ENCODE results near the gene IGLL1.
A peak's percentile ranks its signal among the peaks of the same experiment; 100 is the strongest.
"Not testable (repeated sequence)": the region's sequence is repeated elsewhere in the genome, so short reads cannot be mapped to it uniquely, and the experiment has no call there.

The IGLL1 gene

DNA sequence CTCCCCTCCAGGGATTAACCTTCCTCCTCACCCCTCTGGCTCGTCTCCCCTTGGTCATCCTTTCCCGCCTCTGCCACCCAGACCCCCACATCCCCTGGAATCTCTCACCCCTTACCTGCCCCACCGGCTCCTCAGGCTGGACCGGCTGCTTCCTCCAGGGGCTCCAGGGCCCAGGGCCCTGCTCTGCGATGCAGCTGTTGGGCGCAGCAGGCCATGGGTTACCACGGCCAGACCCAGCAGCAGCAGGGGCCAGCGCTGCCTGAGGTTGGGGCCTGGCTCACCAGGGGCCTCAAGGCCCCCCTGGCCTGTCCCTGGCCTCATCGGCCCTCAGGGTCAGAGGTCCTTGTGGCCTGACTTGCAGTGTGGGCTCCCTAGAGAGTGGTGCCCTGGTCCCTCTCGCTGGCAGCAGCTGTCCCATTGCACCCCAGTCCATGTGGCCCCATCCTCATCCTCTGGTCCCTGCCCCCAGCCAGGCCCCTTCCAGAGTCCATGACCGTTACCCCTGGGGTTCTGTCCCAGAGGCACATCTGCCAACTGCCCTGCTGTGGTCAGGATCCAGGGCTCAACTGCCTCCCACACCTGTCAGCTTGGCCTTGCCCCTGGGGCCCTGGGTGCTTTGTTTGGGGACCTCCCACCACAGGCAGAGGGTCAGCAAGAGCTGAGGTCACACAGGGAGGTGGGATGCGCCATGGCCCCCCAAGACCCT, at the start of gene IGLL1:
Gene IGLL1, minus strand, starts transcription at position 421 of the 706 bp plus-strand sequence. Its CDS starts 100 bp downstream, at position 321.
- DNase-seq: no peak

DNA sequence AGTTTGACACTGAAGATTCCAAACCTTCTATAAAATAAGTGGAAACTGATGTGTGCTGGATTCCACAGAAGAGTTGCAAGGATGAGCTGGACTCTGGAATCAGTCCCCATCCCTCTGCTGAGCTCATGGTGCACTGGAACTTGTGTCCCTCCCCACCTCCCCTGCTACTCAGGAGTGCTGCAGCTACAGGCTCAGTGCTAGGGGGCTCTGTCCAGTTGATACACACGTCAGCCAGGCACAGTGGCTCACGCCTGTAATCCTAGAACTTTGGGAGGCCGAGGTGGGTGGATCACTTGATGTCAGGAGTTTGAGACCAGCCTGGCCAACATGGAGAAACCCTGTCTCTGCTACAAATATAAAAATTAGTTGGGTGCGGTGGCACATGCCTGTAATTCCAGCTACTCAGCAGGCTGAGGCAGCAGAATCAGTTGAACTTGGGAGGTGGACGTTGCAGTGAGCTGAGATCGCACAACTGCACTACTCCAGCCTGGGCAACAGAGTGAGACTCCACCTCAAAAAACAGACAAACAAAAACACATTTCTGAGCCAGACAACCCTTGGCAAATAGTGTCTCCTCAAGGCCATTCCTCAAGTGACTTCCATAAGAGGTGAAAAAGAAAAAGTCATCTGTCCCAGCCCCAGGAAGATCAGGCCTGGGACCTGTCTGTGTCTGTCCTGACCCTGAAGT, 48.1 kb upstream of the IGLL1 start:
- not testable (repeated sequence) for DNase-seq

DNA sequence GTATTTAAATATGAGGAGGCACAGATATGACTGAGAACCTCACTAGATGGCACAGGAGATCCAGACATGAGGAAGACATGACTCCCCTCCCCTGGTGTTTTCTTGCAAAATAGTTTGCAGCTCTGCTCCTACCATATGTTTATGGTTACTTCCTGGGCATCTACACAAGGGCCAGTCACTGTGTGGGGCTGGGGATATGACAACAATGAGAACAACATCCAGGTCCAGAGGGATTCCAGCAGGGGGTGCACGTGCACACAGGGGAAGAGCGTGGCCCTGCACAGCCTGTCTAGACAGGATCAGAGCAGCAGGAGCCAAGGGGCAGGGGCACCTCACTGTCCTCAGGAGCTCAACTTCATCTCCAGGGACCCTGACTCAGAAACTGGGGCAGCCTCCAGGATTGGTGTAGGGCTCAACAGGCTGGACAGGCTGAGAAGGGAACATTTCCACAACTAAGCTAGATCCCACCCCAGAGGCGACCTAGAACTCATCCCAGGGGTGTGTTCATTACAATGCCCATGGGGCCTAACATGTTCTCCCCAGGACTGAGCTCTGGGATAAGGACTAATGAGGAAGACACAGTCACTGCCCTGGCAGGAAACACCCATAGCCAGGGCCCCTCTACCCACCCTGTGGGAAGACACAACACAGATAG, 47.4 kb upstream of the IGLL1 start:
- DNase-seq: peak; percentile 77

DNA sequence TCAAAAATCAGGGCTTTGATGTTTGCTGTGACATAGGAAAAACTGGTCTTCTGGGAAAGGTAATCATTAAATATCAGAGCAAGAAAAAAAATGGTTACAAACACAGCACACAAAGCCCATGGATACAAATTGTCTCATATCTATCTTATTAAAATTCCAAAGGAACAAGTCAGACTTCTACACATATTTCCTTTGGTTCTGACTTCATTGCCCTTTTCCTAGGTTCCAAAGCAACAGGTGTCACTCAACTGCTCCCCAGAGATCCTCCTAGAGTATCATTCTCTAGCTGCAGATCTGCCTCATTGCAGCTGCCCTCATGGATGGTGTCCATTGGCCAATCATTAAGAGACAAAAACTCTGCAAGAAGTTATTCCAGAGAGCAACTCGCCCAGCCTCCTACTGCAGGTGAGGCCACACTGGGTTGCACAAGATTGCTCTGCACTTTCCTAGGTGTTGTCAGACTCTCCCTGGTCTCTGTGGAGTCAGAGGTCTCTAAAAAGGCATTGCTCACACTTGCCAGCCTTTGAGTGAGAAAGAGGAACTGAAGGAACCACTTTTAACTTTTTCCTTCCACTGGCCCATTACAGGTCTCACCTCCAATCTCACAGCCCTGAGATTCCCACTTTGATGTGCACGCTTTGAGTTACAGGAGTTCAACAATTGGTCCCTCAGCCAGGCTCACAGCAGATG, 46.3 kb upstream of the IGLL1 start:
- no peak for DNase-seq

DNA sequence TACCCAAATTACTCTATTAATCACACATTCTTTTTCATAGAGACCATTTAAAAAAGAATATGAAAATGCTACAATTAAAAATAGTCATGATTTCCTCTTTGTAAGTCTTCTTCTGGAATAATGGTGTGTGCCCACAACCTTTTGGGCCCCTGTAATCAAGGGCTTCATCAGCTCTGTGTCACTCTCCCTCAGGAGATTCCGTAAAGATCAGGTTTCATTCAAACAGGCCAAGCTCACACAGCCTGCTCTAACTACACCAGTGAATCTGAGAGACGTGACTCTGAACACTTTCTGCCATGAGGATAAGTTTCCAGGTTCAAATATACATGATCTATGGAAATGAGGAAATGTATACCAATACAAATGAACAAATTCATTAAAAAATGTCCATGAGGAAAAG, 42.5 kb upstream of the IGLL1 start:
- no peak for DNase-seq

DNA sequence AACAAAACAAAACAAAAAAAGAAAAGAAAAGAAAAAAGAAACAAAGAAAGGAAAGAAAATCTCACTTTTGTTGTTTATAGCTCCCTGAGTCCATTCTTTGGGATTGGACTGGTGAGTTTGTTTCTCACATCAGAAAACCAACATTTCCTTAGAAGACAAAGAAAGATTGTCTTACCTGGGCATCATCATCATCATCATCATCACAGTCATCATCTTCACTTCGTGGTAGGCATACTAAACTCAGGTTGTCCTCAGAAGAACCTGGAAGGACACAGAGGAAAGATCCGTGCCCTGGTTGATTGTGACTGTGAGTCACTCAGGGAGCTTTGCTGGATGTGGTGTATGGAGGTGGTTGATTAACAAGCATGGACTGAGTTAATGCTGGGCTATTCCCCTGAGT, 41.8 kb upstream of the IGLL1 start:
- not testable (repeated sequence) for DNase-seq

DNA sequence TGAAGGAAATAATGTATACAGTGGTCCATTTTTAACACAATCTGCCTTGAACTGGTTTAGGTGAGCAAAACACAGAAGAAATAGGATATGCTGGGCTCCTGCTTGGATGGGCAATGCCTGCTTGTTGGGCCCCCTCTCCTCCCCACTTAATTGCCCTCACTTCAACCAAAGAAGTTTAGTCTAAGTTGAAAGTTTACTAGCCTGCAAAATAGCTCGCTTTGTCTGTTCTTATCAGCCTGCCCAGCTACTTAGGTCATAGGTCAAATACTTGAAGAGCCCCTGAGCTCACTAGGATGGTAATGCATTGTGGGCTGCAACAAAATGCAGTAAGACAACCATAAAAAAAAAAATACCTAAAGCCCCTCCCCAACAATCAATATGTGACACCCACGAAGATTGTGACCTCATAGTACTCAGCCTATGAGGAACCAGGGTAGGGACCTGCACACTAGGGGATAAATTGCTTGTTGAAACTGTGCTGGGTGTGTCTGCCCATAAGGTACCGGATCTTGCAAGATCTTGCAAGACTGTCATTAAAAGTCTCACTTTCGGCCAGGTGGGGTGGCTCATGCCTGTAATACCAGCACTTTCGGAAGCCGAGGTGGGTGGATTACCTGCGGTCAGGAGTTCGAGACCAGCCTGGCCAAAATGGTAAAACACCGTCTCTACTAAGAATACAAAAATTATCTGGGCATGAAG, 41.1 kb upstream of the IGLL1 start:
- no peak for DNase-seq

DNA sequence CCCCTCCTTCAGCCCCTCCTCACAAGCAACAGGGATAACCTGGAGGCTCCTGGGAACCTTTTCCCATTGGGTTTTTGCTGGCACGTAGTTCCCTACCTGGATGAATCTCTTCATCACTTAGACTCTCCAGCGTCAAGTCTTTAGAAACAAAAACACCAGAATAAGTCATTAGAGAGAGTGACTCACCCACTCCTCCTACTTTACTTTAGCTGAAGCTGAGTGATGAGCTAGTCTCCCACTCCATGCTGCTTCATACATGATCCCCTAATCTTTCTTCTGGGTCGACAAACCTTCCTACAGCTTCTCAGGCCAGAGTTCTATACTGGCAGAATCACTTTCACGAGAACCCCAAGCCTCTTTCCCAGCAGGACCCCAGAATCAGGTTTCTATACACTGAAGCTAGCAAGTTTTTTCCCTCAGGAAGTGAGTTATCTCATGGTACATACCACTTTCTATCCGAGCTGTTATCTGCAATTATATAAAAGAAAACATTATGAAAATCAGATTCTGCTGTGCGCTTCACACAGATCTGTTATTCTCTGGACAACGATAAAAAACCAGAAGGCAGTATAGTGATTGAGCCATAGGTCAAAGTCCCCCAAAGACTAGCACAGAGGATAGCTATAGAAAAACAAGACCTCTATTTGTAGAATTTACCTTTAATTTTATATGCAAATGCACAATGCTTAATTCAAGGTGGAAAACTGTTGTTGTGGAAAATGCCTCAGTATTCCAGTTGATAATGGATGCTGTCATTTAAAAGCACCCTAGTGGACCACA, 33.3 kb upstream of the IGLL1 start:
- no peak for DNase-seq

DNA sequence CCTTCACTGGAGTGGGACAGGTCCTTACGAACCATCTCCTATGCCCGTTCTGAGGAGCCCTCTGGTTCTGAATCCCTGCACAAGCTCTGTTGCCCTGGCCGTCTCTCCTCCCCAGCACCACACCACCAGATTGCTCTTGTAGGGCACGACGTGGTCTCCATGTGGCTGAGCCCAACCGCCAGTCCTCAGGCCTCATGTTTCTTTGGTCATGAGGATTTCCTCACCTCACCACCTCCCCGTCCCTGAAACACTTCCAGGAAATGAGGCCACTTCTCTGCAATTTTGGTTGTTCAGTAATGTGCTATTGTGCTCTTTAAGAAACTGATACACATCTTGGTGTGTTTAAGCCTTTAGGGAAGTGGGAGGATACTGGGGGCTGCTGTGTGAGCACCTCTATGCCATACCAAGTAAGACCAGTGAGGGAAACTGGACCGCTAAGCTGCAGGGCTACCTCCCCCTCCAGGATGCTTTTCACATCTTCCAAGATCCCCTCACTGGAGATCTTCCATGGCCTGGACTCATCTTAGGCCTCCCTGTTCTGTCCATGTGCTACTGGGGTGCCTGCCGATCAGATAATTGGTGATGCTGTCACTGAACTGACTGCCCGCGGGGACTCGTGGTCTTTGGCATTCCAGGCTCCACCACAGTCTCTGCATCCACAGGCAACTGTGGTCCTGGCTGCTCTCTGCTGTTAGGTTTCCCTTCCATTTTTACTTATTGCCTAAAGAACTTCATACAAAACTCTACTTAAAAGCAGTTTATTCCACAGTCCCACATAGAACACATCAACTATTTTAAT, 30.1 kb upstream of the IGLL1 start:
- DNase-seq: no peak

DNA sequence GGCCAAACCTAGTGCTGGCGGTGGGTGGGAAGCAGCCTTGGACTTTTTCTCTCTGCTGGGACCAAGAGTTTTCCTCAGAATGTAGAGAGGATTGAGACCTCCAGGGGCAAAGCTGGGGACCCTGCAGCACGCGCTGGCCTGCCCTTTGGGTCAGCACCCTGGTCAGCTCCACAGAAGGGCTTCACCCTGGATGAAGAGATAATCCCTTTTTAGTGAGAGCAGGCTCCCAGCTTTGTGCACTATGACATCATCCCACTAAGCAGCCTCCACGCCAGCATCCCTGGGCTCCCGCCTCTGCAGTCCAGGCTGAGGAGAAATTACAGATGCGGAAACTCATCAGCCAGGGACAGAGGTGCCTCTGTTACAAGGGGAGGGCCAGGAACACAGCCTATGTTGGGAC, 28.5 kb upstream of the IGLL1 start:
- DNase-seq: no peak

DNA sequence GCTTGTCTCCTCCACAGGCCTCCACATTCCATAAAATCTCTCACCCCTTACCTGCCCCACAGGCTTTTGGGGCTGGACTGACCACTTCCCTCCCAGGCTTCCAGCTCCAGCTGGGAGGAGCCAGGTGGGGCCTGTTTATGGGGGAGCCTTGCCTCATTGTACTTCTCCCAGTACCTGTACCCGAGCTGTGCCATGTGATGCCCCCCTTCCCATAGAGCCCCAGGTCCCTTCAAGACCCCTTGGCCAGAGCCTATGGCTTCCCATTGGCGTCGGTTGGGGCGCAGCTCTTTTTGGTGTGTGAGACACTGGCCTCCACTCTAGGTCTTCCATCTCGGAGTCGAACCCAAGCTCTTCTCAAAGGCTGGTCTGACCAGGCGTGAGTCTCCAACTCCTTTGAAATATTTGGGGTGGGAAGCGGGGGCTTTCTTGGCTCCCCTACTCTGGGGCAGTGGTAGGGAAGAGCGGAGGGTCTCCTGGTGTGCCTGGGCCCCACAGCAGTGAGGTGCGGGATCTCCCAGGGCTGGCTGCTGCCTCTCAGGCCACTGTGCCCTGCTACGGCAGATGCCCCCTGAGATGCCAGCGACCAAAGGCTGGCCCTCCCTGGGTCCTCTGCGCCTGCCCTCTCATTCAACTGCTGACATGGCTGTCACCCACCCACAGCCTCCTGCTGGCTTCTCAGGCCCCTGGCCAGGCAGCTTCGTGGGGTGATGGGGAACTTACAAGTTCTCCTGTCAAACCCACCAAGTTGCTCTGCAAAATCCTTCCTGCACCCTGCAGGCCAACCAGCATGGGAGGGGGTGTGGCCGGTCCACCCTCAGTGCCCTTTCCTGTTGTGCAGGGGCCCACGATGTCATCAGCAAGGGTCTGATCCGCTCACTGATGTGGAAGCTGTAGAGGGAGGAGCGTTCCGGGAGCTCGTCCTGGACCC, 26.4 kb upstream of the IGLL1 start:
- no peak for DNase-seq

DNA sequence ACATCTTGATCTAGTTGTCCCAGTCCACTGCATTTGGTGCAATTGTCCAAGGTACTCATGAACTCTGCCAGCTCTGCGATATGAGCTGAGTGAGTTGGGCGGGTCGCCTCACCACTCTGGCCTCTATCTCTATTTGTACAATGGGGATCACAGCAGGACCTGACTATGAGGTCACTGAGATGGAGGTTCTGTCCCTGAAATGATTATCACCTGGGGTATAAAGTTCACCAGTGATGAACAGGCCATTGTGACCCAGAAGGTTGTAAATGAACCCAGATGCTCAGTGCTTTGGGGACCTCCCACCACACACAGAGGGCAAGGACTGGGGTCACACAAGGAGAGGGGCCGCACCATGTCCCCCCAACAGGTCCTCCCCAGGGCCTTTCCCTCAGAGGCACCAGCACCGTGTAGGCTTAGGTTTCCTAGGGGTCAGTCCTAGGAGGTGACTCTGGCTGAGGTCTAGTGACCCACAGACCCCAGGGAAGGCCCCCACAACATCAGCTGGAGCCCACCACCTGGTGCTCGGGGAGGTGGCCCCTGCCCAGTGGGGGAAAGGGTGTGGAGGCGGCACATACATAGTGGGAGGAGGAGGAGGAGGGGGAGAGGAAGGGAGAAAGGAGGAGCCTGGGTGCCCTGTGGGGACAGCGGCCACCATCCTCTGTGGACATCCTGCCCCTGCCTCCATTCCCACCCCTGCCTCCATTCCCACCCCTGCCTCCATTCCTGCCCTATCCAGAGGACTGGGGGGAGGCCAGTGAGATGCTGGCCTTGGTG, 25.0 kb upstream of the IGLL1 start:
- DNase-seq: no peak

DNA sequence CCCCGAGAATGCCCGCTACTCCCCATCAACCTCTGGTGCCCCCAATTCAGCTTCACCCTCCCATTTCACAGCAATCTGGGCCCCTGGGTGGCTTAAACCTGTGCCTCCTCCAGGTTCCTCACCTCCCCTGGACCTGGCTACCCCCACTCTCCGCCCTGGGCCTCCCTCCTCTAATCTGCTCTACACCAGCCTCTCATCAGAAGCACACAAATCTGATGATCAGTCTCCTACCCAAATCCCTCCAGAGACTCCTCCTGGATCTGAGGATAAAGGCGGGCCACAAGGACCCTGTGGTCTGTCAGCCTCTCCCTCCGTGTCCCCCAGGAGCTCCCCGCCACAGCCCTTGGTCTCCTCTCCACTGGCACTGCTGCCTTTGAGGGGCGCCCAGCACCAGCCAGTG, 23.2 kb upstream of the IGLL1 start:
- DNase-seq: no peak

DNA sequence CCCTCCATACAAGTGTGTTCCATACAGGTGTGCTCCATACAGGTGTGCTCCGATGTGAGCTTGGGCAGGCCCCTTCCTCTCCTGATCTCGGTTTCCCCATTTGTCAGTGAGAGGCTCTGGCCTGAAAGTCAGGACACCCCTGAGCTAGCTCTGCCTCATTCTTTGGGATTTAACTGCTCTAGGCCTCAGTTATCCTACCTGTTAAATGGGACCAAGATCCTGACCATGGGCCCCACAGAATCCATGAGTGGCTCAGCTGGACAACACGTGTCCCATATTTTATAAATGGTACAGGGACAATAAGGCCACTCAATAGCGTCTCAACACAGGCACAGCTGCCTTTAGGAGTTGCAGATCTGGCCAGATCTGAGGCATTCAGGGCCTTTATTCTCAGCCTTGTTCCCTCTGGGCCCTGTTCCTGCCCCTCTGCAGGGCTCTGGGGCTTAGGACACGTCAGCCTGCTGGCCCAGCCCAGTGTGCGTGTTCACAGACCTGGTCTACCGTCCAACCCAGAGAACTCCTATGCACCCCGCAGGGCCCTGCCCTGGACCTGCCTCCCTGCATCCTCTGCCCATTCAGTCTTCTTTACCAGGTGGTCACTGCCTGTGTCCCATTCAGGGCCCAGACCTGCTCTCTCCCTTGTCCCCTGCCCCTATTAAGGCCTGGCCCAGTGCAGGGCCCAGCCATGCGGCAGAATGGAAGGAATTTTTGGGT, 18.9 kb upstream of the IGLL1 start:
- no peak for DNase-seq

DNA sequence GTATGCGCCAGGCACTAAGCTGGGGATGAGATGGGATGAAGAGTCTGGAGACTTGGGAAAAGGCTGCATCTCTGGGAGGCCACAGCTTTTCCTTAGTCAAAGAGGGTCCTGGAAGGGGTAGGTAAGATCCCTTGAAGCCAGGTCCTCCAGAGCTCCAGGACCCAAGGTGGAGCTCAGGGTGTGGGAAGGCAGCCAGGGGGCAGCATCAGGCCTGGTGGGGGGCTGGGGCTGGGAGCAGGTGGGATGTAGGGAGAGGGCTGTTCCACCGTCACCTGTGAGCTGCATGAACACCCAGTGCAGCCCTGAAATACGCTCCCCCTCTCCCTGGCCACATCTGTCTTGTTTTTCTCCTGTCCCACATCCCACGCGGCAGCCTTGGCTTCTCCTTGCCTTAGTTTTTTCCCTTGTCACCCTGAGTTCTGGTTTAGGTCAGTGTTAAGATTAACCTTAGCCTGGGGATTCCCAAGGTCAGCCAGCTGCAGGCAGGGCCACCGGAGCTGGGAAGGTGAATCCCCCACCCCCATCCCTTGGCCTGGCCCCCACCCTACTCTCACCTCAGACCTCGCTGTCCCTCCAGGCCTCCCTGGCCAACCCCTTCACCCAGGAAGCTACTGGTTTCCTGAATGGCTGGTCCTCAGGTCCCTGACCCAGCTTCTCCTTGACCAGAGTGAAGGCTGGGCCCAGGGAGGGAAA, 17.6 kb upstream of the IGLL1 start:
- DNase-seq: not testable (repeated sequence)

DNA sequence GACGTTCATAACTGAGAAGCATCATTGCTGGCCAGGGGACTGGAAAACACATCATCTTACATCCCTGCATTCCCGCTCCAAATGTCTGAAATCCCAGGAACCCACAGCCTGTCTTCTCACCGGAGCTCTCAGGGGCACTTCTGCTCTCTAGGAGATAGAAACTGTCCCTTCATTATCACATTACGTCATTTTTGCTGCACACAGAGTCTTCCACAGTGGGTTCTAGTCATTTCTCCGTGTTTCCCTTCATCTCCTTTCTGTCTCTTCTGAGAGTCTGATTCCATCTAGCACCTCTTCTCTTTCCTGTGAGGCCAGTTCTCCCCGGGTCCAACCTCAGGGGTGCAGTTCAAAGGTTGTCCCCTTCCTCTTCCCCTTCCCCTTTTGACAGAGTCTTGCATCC, 15.8 kb upstream of the IGLL1 start:
- DNase-seq: not testable (repeated sequence)

DNA sequence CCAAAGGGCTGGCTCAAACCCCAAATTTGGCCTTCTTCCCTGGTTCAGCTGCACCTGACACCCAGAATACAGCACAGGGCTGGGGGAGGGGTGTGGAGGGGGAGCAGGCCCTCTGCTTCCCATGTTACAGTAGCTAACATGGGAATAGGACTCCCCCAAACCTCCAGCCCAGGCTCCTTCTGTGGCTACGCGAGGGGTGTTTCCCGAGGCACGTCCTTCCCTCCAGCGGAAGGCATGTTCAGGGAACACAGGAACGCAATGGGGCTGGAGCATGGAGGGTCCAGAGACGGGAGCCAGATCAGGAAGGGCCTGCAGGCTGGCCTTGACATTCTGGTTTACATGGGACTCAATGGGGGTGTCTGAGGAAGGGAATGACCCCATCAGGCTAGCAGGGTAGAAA, 11.8 kb upstream of the IGLL1 start:
- no peak for DNase-seq

Measured in CD4-positive, alpha-beta T cell treated with Interleukin-6 for 4 hours (primary cell).